IgD-negative memory B cell (primary cell): ENCODE data around the gene SCAMP3. TPM values are rescaled to one million over a fixed set of nuclear protein-coding genes. Genes with fewer than 3 reads are reported as not detected.
"Not testable (repeated sequence)": the region's sequence is repeated elsewhere in the genome, so short reads cannot be mapped to it uniquely, and the experiment has no call there.

Experiments used
- H3K27ac Mint-ChIP-seq, 3 donors: one replicate each; pipeline ENCODE4 v1.8.0; 2020 to 2022; ENCODE audit warnings: mild to moderate bottlenecking in 3 of 3, mixed read lengths in 3 of 3, moderate library complexity in 1 of 3
- H3K27me3 Mint-ChIP-seq: one replicate; pipeline ENCODE4 v1.8.0; 2021; ENCODE audit warnings: mixed read lengths
- H3K36me3 Mint-ChIP-seq: one replicate; pipeline ENCODE4 v1.8.0; 2020; ENCODE audit warnings: mild to moderate bottlenecking, mixed read lengths
- H3K4me1 Mint-ChIP-seq, 3 donors: one replicate each; pipeline ENCODE4 v1.8.0; 2020 to 2022; ENCODE audit warnings: mixed read lengths in 3 of 3, mild to moderate bottlenecking in 1 of 3
- H3K4me3 Mint-ChIP-seq, 4 donors: one replicate each; pipeline ENCODE4 v1.8.0; 2020 to 2022; ENCODE audit warnings: mild to moderate bottlenecking in 4 of 4, mixed read lengths in 4 of 4, moderate library complexity in 3 of 4
- H3K9me3 Mint-ChIP-seq, 3 donors: one replicate each; pipeline ENCODE4 v1.8.0; 2020 to 2021; ENCODE audit warnings: mixed read lengths in 3 of 3, mild to moderate bottlenecking in 1 of 3
- polyA plus RNA-seq: library from polyadenylated mRNA; unstranded; fragments of 300-500 nt; fragmentation: Illumina TruSeq; gene quantifications from one replicate; pipeline ENCODE4 v1.2.3, GENCODE V29; 2021

SCAMP3 gene
- polyA plus RNA-seq, 1 donor from 2014 or later: 144 TPM

DNA sequence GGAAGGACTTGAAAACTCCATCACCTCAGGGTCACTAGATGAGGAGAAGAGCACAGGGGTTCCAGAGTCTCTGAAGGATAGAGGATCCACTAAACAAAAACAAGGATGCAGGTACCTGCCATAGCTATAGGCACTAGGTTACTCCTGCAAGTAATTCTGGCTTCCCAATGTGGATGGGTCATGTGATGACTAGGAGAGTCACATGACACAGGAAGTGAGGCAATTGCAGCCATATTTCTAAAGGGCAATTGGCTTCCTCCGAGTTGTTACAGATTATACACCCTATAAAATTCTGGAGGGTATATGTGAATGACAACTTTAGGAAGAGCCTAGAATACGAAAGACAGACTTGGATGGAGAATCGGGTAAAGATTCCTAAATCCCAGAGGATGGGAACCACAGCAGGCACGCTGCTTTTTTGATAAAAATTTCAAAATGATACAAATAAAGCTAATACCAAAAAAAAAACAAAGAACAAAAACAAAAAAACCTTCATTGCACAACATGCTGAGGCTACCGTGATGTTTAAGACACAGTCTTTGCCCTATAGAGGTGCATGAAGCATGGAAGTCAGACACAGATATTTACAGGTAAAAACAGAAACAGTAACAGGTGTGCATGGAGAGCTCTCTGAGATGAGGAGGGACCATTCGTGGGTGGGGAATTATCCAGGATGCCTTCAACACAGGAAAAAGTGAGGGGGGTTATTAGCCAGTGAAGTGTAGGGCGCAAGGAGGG, 43.1 kb downstream of the SCAMP3 start:
- no peak overlapping the region for H3K4me3 Mint-ChIP-seq
- peaks cover 7 to 16% (median 12%) of the 10 kb centered on the region in 3 donors for H3K4me1 Mint-ChIP-seq

DNA sequence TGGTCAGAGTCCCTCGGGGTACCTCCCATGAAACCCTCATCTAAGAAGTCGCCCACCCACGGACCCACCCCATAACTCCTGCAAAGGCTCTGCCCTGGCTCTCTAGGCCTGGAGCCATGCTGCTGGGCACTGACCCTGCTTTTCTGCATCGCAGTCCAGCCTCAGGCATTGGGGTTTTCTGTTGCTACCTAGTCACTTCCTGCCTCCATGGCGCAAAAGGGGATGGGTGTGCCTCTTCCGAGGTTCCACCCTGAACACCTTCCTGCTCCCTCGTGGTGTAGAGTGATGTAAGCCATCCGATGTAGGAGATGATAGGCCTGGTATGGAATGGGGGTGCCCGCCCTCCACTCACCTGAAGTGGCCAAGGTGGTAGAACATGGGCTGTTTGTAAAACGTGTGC, 47.5 kb downstream of the SCAMP3 start:
- not testable (repeated sequence) for H3K9me3 Mint-ChIP-seq, H3K27me3 Mint-ChIP-seq, H3K4me1 Mint-ChIP-seq, H3K4me3 Mint-ChIP-seq, H3K36me3 Mint-ChIP-seq
- H3K27ac Mint-ChIP-seq: peak overlapping the region in 2 of 3 donors; percentile 1 to 48

More for the DNA sequence above, 43.1 kb downstream of the SCAMP3 start:
- Mint-ChIP-seq H3K27me3 (no peaks in the 10 kb centered on the region), H3K27ac (peak overlapping the region in 1 of 3 donors; percentile 56), H3K9me3 (no peaks in the 10 kb centered on the region), H3K36me3 (no peaks in the 10 kb centered on the region)

DNA sequence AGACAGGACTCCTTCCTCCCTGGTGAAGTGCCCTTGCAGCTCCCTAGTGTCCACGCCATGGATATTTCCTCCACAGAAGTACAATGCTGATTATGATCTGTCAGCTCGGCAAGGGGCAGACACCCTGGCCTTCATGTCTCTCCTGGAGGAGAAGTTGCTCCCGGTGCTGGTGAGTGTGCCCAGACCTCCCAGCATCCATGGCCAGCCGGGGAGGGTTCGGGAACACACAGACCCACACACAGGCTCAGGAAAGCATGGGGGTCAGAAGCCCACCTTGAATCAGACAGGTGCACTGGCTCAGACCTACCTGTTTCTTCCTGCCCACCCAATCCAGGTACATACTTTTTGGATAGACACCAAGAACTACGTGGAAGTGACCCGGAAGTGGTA, 50.1 kb downstream of the SCAMP3 start:
- Mint-ChIP-seq H3K4me1 (peaks cover 9 to 15% (median 10%) of the 10 kb centered on the region in 3 donors), H3K27ac (peak overlapping the region in 1 of 3 donors; percentile 42)
- H3K27me3 Mint-ChIP-seq, H3K4me3 Mint-ChIP-seq, H3K9me3 Mint-ChIP-seq, H3K36me3 Mint-ChIP-seq: not testable (repeated sequence)

- Mint-ChIP-seq H3K27ac (peak overlapping the region in 2 of 3 donors; percentile 67 to 90), H3K4me3 (peak overlapping the region in 1 of 4 donors; percentile 5), H3K4me1 (peaks cover 13 to 18% (median 14%) of the 10 kb centered on the region in 3 donors)
- H3K27me3 Mint-ChIP-seq, H3K9me3 Mint-ChIP-seq, H3K36me3 Mint-ChIP-seq: not testable (repeated sequence)
These were observed 50.6 kb downstream of the SCAMP3 start for GRCh38 chr1:155211381-155212050.

GRCh38 chr1:155210314-155211104, 51.7 kb downstream of the SCAMP3 start:
- Mint-ChIP-seq H3K27me3 (peaks cover 1% of the 10 kb centered on the region), H3K4me3 (peak overlapping the region in 3 of 4 donors; percentile 55 to 91 (median 71)), H3K9me3 (no peaks in the 10 kb centered on the region), H3K27ac (peak overlapping the region; percentile 24 to 99 (median 90)), H3K36me3 (no peaks in the 10 kb centered on the region), H3K4me1 (peaks cover 13 to 18% (median 14%) of the 10 kb centered on the region in 3 donors)

DNA sequence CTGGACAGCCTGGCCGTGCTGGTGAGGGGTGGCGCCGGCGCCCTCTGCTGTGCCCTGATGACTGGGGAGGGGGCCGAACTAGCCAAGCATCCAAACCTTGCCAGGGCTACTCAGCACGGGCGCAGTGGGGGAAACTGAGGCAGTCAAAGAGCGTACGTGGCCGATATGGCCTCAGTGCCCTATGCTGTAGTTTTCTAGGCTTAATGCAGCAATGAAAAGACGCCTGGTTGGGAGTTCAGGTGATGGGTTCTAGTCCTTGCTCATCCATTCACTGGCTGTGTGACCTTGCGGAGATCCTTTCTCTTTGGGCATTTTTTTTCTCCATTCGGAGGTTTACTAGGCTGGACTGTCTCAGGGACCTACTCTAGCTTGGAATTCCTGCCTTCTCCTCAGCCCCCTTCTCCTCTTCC, 52.8 kb downstream of the SCAMP3 start:
- peaks cover 13 to 18% (median 14%) of the 10 kb centered on the region in 3 donors for H3K4me1 Mint-ChIP-seq
- H3K27ac Mint-ChIP-seq: peak overlapping the region; percentile 98 to 99 (median 98)
- no peaks in the 10 kb centered on the region for H3K36me3 Mint-ChIP-seq
- H3K27me3 Mint-ChIP-seq: peaks cover 1% of the 10 kb centered on the region
- H3K9me3 Mint-ChIP-seq: no peaks in the 10 kb centered on the region
- peak overlapping the region; percentile 83 to 97 (median 92) for H3K4me3 Mint-ChIP-seq

DNA sequence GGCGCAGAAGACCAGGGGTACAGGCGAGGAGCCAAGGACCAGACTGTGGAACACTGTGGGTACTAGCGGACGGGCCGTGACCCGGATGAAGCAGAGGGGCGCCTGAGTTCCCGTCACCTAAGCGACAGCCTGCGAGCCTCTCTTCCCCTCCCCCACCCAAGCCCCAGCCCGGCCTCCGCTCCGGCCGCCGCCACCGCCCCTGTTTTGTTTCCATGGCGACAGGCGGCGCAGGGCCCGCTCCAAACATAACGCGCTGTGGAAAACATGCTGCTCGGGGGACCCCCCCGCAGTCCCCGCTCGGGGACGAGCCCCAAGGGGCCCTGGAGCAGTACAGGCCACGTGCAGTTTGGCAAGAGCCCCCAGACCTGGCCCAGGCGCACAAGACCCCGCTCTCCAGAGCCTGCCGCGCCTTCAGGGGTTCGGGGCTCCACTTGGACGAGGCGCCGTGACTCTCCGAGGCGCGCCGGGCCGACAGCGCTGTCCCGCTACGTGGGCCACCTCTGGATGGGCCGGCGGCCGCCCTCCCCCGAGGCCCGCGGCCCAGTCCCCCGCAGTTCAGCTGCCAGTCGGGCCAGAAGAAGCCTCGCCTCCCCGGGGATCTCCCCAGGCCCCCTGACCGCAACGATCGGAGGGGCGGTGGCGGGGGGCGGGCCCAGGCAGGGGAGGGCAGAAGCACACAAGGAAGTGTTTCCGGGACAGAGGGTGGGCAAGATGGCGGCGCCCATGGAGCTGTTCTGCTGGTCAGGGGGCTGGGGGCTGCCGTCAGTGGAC, 53.4 kb downstream of the SCAMP3 start, which contains the start of gene MTX1:
Gene MTX1, plus strand, starts transcription at position 155 of the 771 bp plus-strand sequence. Its CDS starts 110 bp downstream, at position 265.
- Mint-ChIP-seq H3K36me3 (no peaks in the 10 kb centered on the region), H3K27me3 (peaks cover 1% of the 10 kb centered on the region), H3K4me3 (peak within 1 kb of the TSS; percentile 83 to 97 (median 92)), H3K4me1 (peaks cover 13 to 18% (median 14%) of the 10 kb centered on the region in 3 donors), H3K27ac (peak within 1 kb of the TSS; percentile 98 to 99 (median 98)), H3K9me3 (no peaks in the 10 kb centered on the region)

DNA sequence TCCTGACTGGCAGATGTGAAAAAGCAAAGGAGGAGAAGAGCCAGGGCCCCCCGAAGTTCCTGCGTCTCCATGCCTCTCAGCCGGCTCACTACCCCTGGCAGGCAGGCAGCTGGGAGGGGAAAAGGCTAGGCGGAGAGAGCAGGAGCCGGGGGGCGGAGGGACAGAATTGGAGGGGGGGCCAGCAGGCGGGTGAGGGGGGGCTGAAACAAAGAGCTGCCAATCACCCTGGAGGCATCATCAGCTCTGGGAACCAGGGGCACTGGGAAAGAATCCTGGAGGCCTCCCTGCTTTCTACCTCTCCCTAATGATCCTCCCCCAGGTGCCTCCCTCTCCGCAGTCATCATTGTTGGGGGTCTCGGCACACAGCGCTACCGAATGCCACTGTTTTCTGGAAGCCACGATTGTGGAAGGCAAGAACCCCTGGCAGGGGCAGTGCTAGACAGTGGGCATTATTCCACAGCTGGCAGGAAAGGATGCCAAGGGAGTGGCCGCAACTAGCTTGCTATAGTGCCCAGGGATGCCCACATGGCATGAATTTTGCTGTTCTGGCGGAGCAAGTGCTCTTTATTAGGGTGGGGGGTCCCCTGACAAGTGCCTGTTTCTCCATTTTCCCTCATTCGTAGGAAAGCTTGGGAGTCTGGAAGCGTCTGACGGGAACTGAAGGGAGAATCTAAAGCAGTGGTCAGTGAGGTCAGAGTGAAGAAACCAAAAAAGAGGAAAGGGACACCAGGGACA, 54.2 kb downstream of the SCAMP3 start, which contains the start of gene THBS3:
Gene THBS3, minus strand, starts transcription at position 92 of the 735 bp plus-strand sequence. Its CDS starts 21 bp downstream, at position 71.
- Mint-ChIP-seq H3K4me3 (peak within 1 kb of the TSS; percentile 83 to 97 (median 92)), H3K9me3 (no peaks in the 10 kb centered on the region), H3K27me3 (peaks cover 1% of the 10 kb centered on the region), H3K4me1 (peaks cover 13 to 18% (median 14%) of the 10 kb centered on the region in 3 donors), H3K27ac (peak within 1 kb of the TSS; percentile 98 to 99 (median 98)), H3K36me3 (no peaks in the 10 kb centered on the region)

GRCh38 chr1:155206891-155207805, 55.0 kb downstream of the SCAMP3 start:
- Mint-ChIP-seq H3K4me1 (peaks cover 13 to 18% (median 14%) of the 10 kb centered on the region in 3 donors), H3K4me3 (peak overlapping the region; percentile 60 to 91 (median 82)), H3K9me3 (no peaks in the 10 kb centered on the region), H3K36me3 (no peaks in the 10 kb centered on the region), H3K27ac (peak overlapping the region; percentile 98 to 99 (median 98)), H3K27me3 (peaks cover 1% of the 10 kb centered on the region)

Other genes starting within 250 kb of the SCAMP3 start
- gene DCST2, start 228.6 kb downstream of the SCAMP3 start, polyA plus RNA-seq: not detected
- gene DCST1, start 228.5 kb downstream of the SCAMP3 start, polyA plus RNA-seq: not detected
- gene ADAM15, start 211.0 kb downstream of the SCAMP3 start, polyA plus RNA-seq: 8.0 TPM
- 8.5 TPM for gene EFNA4, start 198.6 kb downstream of the SCAMP3 start, polyA plus RNA-seq
- 1.3 TPM for gene EFNA3, start 183.5 kb downstream of the SCAMP3 start, polyA plus RNA-seq
- gene EFNA1, start 134.5 kb downstream of the SCAMP3 start, polyA plus RNA-seq: not detected
- 72.9 TPM for gene SLC50A1, start 126.5 kb downstream of the SCAMP3 start, polyA plus RNA-seq
- gene DPM3, start 121.8 kb downstream of the SCAMP3 start, polyA plus RNA-seq: 83.9 TPM
- 420 TPM for gene KRTCAP2, start 89.1 kb downstream of the SCAMP3 start, polyA plus RNA-seq
- 0.14 TPM for gene TRIM46, start 88.5 kb downstream of the SCAMP3 start, polyA plus RNA-seq
- 1.4 TPM for gene THBS3, start 54.5 kb downstream of the SCAMP3 start, polyA plus RNA-seq
- 41.7 TPM for gene MTX1, start 53.7 kb downstream of the SCAMP3 start, polyA plus RNA-seq
- 1.7 TPM for gene ENTREP3, start 6.9 kb downstream of the SCAMP3 start, polyA plus RNA-seq
- 19.7 TPM for gene CLK2, start 11.1 kb upstream of the SCAMP3 start, polyA plus RNA-seq
- 2.3 TPM for gene HCN3, start 15.1 kb upstream of the SCAMP3 start, polyA plus RNA-seq
- not detected for gene PKLR, start 39.1 kb upstream of the SCAMP3 start, polyA plus RNA-seq
- 120 TPM for gene FDPS, start 46.5 kb upstream of the SCAMP3 start, polyA plus RNA-seq
- 8.9 TPM for gene RUSC1, start 58.5 kb upstream of the SCAMP3 start, polyA plus RNA-seq